DOHH2 (cell line): Measurements from ENCODE around the gene CYP46A1.

Experiments used
- CTCF ChIP-seq: fragments of 200-600 bp; sonication (generic); IDR thresholded peaks from one replicate; pipeline ENCODE4 v1.5.1; 2014; ENCODE audit warnings: antibody characterized with exemption, mild to moderate bottlenecking, low read depth, low read length; ENCODE audit not compliant: poor library complexity, severe bottlenecking
- EZH2phosphoT487 ChIP-seq: fragments of 200-600 bp; sonication (generic); IDR thresholded peaks from 2 replicates; pipeline ENCODE4 v1.6.1; 2017; ENCODE audit warnings: borderline replicate concordance, mild to moderate bottlenecking, antibody characterized with exemption, low read length, moderate library complexity, mixed read lengths

DNA sequence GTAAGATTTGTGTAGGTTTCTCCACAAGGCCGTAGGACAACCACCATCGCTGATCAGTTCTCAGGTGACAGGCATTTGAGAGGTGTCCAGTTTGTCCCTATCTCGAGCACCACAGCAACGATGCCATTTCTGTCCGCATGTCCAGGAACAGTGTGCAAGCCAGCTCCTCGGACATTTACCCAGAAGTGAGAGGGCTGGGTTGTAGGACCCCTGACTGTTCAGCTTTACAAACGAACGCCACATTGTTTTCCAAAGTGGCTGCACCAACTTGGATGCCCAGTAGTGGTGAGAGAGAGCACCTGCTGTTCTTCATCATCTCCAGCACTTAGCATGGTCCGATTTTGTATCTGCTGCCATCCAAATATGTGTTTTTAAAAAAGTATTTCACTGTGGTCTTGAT is 38.6 kb downstream of the CYP46A1 start:
- TF ChIP-seq CTCF (no peak), EZH2phosphoT487 (no peak)
